ENCODE results near the gene HPCAL4.

DNA sequence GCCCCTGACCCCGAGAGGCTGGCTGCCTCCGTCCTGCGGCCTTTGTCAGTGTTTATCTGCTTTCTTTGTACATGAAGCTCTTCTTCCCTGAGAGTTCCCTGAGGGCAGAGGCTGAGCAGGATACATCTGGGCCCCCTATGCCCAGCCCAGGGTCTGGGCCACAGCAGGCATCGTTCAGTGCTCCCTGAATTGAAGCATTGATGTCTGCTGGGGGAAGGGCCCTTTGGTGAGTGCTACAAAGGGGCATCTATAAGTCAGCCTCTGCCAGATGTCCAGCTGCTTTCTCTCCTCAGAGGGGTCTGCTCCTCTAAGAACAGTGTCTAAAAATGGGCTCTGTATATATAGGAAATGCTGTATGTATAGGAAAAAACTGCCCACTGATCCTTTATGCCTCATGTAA is 53.9 kb downstream of the HPCAL4 start:
- TF ChIP-seq, protein P1, sequence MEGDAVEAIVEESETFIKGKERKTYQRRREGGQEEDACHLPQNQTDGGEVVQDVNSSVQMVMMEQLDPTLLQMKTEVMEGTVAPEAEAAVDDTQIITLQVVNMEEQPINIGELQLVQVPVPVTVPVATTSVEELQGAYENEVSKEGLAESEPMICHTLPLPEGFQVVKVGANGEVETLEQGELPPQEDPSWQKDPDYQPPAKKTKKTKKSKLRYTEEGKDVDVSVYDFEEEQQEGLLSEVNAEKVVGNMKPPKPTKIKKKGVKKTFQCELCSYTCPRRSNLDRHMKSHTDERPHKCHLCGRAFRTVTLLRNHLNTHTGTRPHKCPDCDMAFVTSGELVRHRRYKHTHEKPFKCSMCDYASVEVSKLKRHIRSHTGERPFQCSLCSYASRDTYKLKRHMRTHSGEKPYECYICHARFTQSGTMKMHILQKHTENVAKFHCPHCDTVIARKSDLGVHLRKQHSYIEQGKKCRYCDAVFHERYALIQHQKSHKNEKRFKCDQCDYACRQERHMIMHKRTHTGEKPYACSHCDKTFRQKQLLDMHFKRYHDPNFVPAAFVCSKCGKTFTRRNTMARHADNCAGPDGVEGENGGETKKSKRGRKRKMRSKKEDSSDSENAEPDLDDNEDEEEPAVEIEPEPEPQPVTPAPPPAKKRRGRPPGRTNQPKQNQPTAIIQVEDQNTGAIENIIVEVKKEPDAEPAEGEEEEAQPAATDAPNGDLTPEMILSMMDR (IDR thresholded peaks at IDR 0.05) = no peak
- no peak for TF ChIP-seq POLR2A (IDR thresholded peaks at IDR 0.05)
